Measurements from ENCODE around the gene FTCD. TPM values are rescaled to one million over a fixed set of nuclear protein-coding genes. Genes with fewer than 3 reads are reported as not detected.

Gene FTCD
- total RNA-seq, 1 experiment from 2014 or later, result 6.7 TPM

DNA sequence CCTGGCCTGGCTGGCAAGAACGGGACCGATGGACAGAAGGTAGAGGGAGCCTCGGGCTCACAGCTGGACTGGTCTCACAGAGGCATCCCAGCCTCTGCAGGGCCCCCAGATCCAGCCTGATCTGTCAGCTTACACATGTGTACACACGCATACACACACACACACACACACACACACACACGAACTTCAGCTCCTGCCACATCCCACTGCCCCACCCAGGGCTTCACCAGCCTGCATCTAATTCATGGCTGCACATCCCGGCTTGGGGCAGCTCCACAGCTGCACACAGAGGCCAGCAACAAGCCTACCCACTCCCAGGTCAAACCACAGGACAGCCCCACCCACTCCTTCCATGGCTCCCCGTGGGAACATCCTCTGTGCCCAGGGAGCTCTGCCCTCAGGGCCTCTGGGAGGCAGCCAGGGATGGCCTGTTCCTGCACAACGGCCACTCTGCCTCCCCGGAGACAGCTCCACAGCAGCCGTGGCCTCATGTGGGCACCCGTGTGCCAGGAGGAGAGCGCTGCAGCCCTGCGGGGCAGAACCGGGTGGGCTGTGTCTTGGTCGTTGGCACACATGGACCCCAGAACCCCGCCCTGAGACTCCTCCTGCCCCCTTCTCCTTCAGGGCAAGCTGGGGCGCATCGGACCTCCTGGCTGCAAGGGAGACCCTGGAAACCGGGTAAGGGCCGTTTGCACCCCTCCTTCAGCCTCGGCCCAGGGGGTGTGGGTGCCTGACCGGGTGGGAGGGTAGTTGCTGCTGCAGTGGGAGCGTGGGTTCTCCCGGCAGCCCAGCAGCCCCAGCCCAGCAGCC, 38.4 kb downstream of the FTCD start:
- Histone ChIP-seq H3K4me1 (ENCODE audit: insufficient read depth, low read length) (no peaks in the 10 kb centered on the region), H2BK120ac (ENCODE audit: low read depth, low read length, poor library complexity, severe bottlenecking) (no peak overlapping the region), H2AK5ac (ENCODE audit: insufficient read length, low read length) (no peak overlapping the region), H3K18ac (ENCODE audit: insufficient read length, low read depth, low read length) (no peak overlapping the region), H4K8ac (replicated peaks; ENCODE audit: insufficient read length, low read depth, low read length) (no peak overlapping the region), H2AFZ (ENCODE audit: low read length) (no peak overlapping the region), H3T11ph (ENCODE audit: low read length) (no peak overlapping the region), H3K4me2 (ENCODE audit: insufficient read depth, insufficient read length, low read length) (no peak overlapping the region), H3K56ac (ENCODE audit: insufficient read length, low read depth, low read length) (no peak overlapping the region), H3K79me1 (ENCODE audit: insufficient read depth, low read depth, low read length, poor library complexity, severe bottlenecking) (no peaks in the 10 kb centered on the region), H3K9ac (ENCODE audit: extremely low read depth, insufficient read length, low read length) (no peak overlapping the region), H3K27me3 (ENCODE audit: insufficient read depth, low read length) (no peaks in the 10 kb centered on the region), H3K14ac (ENCODE audit: insufficient read depth, low read length) (no peak overlapping the region; the same call in 1 of the 2 replicates), H3K79me2 (ENCODE audit: insufficient read depth, low read length) (no peaks in the 10 kb centered on the region), H3K9me3 (ENCODE audit: control insufficient read depth, low read depth, low read length) (no peaks in the 10 kb centered on the region), H4K91ac (ENCODE audit: insufficient read length, low read depth, low read length) (no peak overlapping the region), H2BK20ac (ENCODE audit: low read depth, low read length, poor library complexity, severe bottlenecking) (no peak overlapping the region), H2BK5ac (ENCODE audit: insufficient read length, low read length) (no peak overlapping the region), H2BK12ac (ENCODE audit: insufficient read length, low read depth, low read length) (no peak overlapping the region), H2BK15ac (ENCODE audit: low read depth, low read length) (no peak overlapping the region), H3K23ac (ENCODE audit: insufficient read length, low read depth, low read length) (no peak overlapping the region), H4K20me1 (ENCODE audit: control insufficient read depth, insufficient read depth, insufficient read length) (no peaks in the 10 kb centered on the region), H3K23me2 (ENCODE audit: insufficient read length, low read depth, low read length, poor library complexity, severe bottlenecking) (no peaks in the 10 kb centered on the region), H3K4ac (ENCODE audit: low read depth, low read length) (no peak overlapping the region), H3K27ac (ENCODE audit: insufficient read length, low read depth, low read length) (no peak overlapping the region), H4K5ac (ENCODE audit: insufficient read length, low read depth, low read length) (no peak overlapping the region)
- Mint-ChIP-seq H3K9me3 (peaks cover 0 to 8% of the 10 kb centered on the region in 2 experiments; a peak in 2 of 5 replicates), H3K27ac (no peak overlapping the region; a peak in 1 of 7 replicates), H3K36me3 (ENCODE audit: insufficient read depth in 1 of 3, low read depth in 3 of 3) (peaks cover 26 to 58% (median 31%) of the 10 kb centered on the region in 3 experiments), H3K4me1 (no peaks in the 10 kb centered on the region), H3K4me3 (no peak overlapping the region), H3K27me3 (ENCODE audit: low read depth) (no peaks in the 10 kb centered on the region)
- DNase-seq, result peak; percentile 23
- WGBS (ENCODE audit: extremely low coverage, insufficient read length, low lambda C conversion rate), result no CpG with 5 or more reads among the region's 24 CpGs
- TF ChIP-seq CTCF (conservative IDR thresholded peaks at IDR 0.05), result no peak
